ENCODE results near the gene NCK2. TPM values are rescaled to one million over a fixed set of nuclear protein-coding genes. Genes with fewer than 3 reads are reported as not detected.

Gene NCK2
- total and polyA plus RNA-seq, 2 of the 13 experiments (the other 11 are each of a cell fraction or from before 2014, with no cell fraction given) = 14.8 to 23.5 TPM

DNA sequence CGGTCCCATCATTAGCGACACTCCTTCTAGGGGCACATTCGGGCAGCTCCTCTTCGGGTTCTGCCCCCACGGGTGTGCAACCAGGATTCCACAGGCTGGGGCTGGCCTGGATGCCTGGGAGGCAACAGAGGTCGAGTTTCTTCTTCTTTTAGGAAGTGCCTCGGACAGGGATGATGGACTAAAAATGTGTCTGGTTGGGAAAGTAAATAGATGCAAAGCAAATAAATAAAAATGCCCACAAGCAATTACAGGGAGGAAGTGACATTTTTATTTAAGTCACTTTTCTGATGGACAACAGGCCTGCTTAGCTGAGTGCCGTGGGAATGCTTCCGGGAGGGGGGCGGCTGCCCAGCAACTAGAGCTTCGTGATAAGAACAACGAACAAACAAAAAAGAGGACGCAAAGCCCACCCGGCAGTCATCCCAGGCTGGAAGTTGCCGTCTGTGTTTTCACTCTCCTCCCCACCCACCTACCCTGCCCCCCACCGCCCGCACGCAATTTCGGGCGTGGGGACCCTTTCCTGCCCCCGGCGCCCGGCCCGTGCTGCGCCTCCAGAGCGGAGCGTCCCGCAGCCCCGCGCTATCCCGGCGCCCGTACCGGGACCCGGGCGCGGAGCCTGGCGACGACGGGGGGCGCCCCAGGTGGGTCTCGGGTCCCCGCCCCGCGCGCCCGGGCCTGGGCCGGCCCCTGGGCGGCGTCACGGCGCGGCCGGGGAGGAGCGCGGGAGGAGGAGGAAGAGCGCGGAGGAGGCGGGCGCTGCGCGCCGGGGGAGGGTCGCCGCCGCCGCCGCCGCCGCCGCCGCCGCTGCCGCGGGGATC lies 412 bp upstream of the NCK2 start:
- H3K9ac ChIP-seq (ENCODE audit: insufficient read depth, low read depth, low read length) = peak overlapping the region; percentile 29; the same call in 1 of the 2 replicates
- POLR2A ChIA-PET = no interaction called here
- ATAC-seq = peak; percentile 76
- H3K27me3 ChIP-seq (ENCODE audit: control insufficient read depth in 1 of 2, insufficient read depth in 2 of 2, low read length in 2 of 2) = peaks cover 0 to 22% of the 10 kb centered on the region in 2 experiments; a peak in 3 of 5 replicates
- under 1% methylated on average over 18 of the region's 75 CpGs for WGBS (ENCODE audit: low lambda C conversion rate)
- peak overlapping the region; percentile 43 for H2AFZ ChIP-seq (ENCODE audit: low read length)
- intact Hi-C loops (cut with micrococcal nuclease; ENCODE audit: unreplicated experiment) (loop anchor here (5.0 kb wide), 1 partner anchor 173 kb away; no protein-coding TSS in a partner anchor), in situ Hi-C loops (cut with HindIII; ENCODE audit: extremely low pct_ligation_motif_present, low pct_unique_long_range_greater_than_20kb) (no loop called here)
- no peaks in the 10 kb centered on the region; a peak in 1 of 5 replicates for H3K36me3 ChIP-seq (replicated peaks in 1 of 2; ENCODE audit: control insufficient read depth in 1 of 2, insufficient read depth in 2 of 2, low read length in 2 of 2)
- H3K4me3 ChIP-seq (replicated peaks in 1 of 3; ENCODE audit: insufficient read depth in 1 of 3, low read depth in 2 of 3, low read length in 3 of 3) = peak overlapping the region; percentile 63 to 83 (median 72)
- FAIRE-seq = no peak
- peak overlapping the region; percentile 94 for H3K4me2 ChIP-seq (ENCODE audit: low read depth, low read length)
- no peaks in the 10 kb centered on the region; the same call in 1 of the 2 replicates for H4K20me1 ChIP-seq (ENCODE audit: insufficient read depth, low read length)
- peaks cover 38% of the 10 kb centered on the region for H3K4me1 ChIP-seq (ENCODE audit: insufficient read depth, low read length)
- no peak overlapping the region for H3K27ac ChIP-seq (ENCODE audit: extremely low read length, insufficient read depth, low read length)
- peak; percentile 19 for DNase-seq (ENCODE audit: low spot score)
- H3K9me3 ChIP-seq (ENCODE audit: low read length) = no peaks in the 10 kb centered on the region
- TSS peak; percentile 44 for BruUV-seq (replicated peaks)
- H3K79me2 ChIP-seq (ENCODE audit: insufficient read depth, low read length) = peaks cover 34% of the 10 kb centered on the region
- CTCF ChIA-PET (ENCODE audit: low intra/inter-chr PET ratio, low total read pairs) = no interaction called here
- no peak for TF ChIP-seq TSC22D2 (CRISPR knock-in tag; IDR thresholded peaks at IDR 0.05; ENCODE audit: borderline replicate concordance)
- TF ChIP-seq, protein P1, sequence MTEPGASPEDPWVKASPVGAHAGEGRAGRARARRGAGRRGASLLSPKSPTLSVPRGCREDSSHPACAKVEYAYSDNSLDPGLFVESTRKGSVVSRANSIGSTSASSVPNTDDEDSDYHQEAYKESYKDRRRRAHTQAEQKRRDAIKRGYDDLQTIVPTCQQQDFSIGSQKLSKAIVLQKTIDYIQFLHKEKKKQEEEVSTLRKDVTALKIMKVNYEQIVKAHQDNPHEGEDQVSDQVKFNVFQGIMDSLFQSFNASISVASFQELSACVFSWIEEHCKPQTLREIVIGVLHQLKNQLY (CRISPR knock-in tag; IDR thresholded peaks at IDR 0.05) = no peak
- no peak for TF ChIP-seq DPF2 (CRISPR knock-in tag; IDR thresholded peaks at IDR 0.05; ENCODE audit: borderline replicate concordance, low read depth)
- TF ChIP-seq, protein P2, sequence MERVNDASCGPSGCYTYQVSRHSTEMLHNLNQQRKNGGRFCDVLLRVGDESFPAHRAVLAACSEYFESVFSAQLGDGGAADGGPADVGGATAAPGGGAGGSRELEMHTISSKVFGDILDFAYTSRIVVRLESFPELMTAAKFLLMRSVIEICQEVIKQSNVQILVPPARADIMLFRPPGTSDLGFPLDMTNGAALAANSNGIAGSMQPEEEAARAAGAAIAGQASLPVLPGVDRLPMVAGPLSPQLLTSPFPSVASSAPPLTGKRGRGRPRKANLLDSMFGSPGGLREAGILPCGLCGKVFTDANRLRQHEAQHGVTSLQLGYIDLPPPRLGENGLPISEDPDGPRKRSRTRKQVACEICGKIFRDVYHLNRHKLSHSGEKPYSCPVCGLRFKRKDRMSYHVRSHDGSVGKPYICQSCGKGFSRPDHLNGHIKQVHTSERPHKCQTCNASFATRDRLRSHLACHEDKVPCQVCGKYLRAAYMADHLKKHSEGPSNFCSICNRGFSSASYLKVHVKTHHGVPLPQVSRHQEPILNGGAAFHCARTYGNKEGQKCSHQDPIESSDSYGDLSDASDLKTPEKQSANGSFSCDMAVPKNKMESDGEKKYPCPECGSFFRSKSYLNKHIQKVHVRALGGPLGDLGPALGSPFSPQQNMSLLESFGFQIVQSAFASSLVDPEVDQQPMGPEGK (CRISPR knock-in tag; IDR thresholded peaks at IDR 0.05) = peak; percentile 50; the same call in 1 of the 2 replicates
- TF ChIP-seq KDM5A (IDR thresholded peaks at IDR 0.05; ENCODE audit: borderline replicate concordance, low read length) = no peak
- no peak for TF ChIP-seq TBP (CRISPR knock-in tag; IDR thresholded peaks at IDR 0.05)
- TF ChIP-seq ZNF552 (CRISPR knock-in tag; IDR thresholded peaks at IDR 0.05; ENCODE audit: borderline replicate concordance) = no peak
- no peak for TF ChIP-seq FOXK1 (CRISPR knock-in tag; IDR thresholded peaks at IDR 0.05; ENCODE audit: borderline replicate concordance, low read depth)
- TF ChIP-seq RARG (CRISPR knock-in tag; IDR thresholded peaks at IDR 0.05; ENCODE audit: low read depth) = no peak
- no peak for TF ChIP-seq NKX3-1 (CRISPR knock-in tag; IDR thresholded peaks at IDR 0.05)
- TF ChIP-seq ZNF724P (CRISPR knock-in tag; IDR thresholded peaks at IDR 0.05; ENCODE audit: borderline replicate concordance) = no peak
- no peak for TF ChIP-seq ZSCAN12 (CRISPR knock-in tag; IDR thresholded peaks at IDR 0.05)
- TF ChIP-seq, protein P3, sequence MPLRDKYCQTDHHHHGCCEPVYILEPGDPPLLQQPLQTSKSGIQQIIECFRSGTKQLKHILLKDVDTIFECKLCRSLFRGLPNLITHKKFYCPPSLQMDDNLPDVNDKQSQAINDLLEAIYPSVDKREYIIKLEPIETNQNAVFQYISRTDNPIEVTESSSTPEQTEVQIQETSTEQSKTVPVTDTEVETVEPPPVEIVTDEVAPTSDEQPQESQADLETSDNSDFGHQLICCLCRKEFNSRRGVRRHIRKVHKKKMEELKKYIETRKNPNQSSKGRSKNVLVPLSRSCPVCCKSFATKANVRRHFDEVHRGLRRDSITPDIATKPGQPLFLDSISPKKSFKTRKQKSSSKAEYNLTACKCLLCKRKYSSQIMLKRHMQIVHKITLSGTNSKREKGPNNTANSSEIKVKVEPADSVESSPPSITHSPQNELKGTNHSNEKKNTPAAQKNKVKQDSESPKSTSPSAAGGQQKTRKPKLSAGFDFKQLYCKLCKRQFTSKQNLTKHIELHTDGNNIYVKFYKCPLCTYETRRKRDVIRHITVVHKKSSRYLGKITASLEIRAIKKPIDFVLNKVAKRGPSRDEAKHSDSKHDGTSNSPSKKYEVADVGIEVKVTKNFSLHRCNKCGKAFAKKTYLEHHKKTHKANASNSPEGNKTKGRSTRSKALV (CRISPR knock-in tag; IDR thresholded peaks at IDR 0.05) = 0 out of 2 replicates have a peak, but pooled peaks have one; percentile 63
- no peak for TF ChIP-seq NRL (CRISPR knock-in tag; IDR thresholded peaks at IDR 0.05; ENCODE audit: borderline replicate concordance)
- peak; percentile 59; the same call in 1 of the 2 replicates for TF ChIP-seq ZBTB7B (CRISPR knock-in tag; IDR thresholded peaks at IDR 0.05)
- no peak for TF ChIP-seq MAFG (CRISPR knock-in tag; IDR thresholded peaks at IDR 0.05)
- 0 out of 2 replicates have a peak, but pooled peaks have one; percentile 31 for TF ChIP-seq BRD4 (CRISPR knock-in tag; IDR thresholded peaks at IDR 0.05)
- TF ChIP-seq ZNF652 (CRISPR knock-in tag; IDR thresholded peaks at IDR 0.05; ENCODE audit: borderline replicate concordance, low read depth) = no peak
- TF ChIP-seq RXRA (CRISPR knock-in tag; IDR thresholded peaks at IDR 0.05) = no peak
- no peak for TF ChIP-seq ZNF326 (CRISPR knock-in tag; IDR thresholded peaks at IDR 0.05; ENCODE audit: borderline replicate concordance)

Data from HepG2 (cell line).